ENCODE results near the gene EIF4G3. TPM values are rescaled to one million over a fixed set of nuclear protein-coding genes. Genes with fewer than 3 reads are reported as not detected.

EIF4G3 gene
- total and polyA plus RNA-seq, 12 donors: 13.3 to 50.2 (median 36.1) TPM

- Histone ChIP-seq H3K4me3 (no peak overlapping the region), H3K36me3 (peaks cover 0 to 31% (median 0%) of the 10 kb centered on the region in 9 donors), H3K4me1 (peaks cover 0 to 11% (median 0%) of the 10 kb centered on the region in 9 donors), H3K27ac (no peak overlapping the region), H3K27me3 (no peaks in the 10 kb centered on the region), H3K9me3 (no peaks in the 10 kb centered on the region)
- intact Hi-C loops (cut with DNase I): no loop called here
- no peak for ATAC-seq
- no peak for DNase-seq
- no peak for TF ChIP-seq CTCF (IDR thresholded peaks at IDR 0.05)
- 95 to 97% methylated on average over 2 of the region's 2 CpGs for WGBS, 2 donors
These were observed 198.3 kb downstream of the EIF4G3 start for GRCh38 chr1:20978413-20978812.

DNA sequence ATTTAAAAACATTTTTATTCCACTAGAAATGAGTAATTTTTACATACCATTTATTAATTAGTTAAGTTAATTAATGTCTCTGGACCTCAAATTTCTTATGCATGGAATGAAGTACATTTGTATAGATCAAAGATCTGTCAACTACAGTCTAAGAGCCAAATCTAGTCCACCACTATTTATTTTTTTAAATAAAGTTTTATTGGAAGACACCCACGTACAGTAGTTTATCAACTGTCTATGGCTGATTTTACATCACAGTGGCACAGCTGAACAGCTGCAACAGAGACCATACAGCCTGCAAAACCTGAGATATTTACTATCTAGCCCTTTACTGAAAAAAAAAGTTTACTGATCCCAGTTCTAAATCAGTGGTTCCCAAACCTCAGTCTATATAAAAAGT, 201.0 kb downstream of the EIF4G3 start:
- ATAC-seq (no peak), DNase-seq (no peak)
- Histone ChIP-seq H3K27me3 (no peaks in the 10 kb centered on the region), H3K4me1 (no peaks in the 10 kb centered on the region), H3K4me3 (no peak overlapping the region), H3K27ac (no peak overlapping the region), H3K9me3 (no peaks in the 10 kb centered on the region), H3K36me3 (peaks cover 0 to 55% (median 10%) of the 10 kb centered on the region in 9 donors)
- TF ChIP-seq CTCF (IDR thresholded peaks at IDR 0.05): no peak
- intact Hi-C loops (cut with DNase I): no loop called here
- WGBS, 2 donors: 95 to 97% methylated on average over 1 of the region's 1 CpG

- intact Hi-C loops (cut with DNase I): no loop called here
- ATAC-seq: no peak
- H3K9me3 ChIP-seq: no peaks in the 10 kb centered on the region
These were observed 201.7 kb downstream of the EIF4G3 start for GRCh38 chr1:20974951-20975350.

GRCh38 chr1:20974069-20974468, 202.6 kb downstream of the EIF4G3 start:
- no peak for DNase-seq
- Histone ChIP-seq H3K27ac (no peak overlapping the region), H3K27me3 (no peaks in the 10 kb centered on the region), H3K36me3 (peaks cover 0 to 55% (median 10%) of the 10 kb centered on the region in 9 donors), H3K4me3 (no peak overlapping the region), H3K9me3 (no peaks in the 10 kb centered on the region), H3K4me1 (no peaks in the 10 kb centered on the region)
- intact Hi-C loops (cut with DNase I): no loop called here
- TF ChIP-seq CTCF (IDR thresholded peaks at IDR 0.05): no peak
- WGBS, 2 donors: 100% methylated on average over 1 of the region's 1 CpG
- ATAC-seq: no peak

More at GRCh38 chr1:20974951-20975350, 201.7 kb downstream of the EIF4G3 start:
- peaks cover 0 to 55% (median 10%) of the 10 kb centered on the region in 9 donors for H3K36me3 ChIP-seq
- no peak overlapping the region for H3K4me3 ChIP-seq
- H3K27me3 ChIP-seq: no peaks in the 10 kb centered on the region
- no peaks in the 10 kb centered on the region for H3K4me1 ChIP-seq
- no peak overlapping the region for H3K27ac ChIP-seq
- TF ChIP-seq CTCF (IDR thresholded peaks at IDR 0.05): no peak
- DNase-seq: no peak
